ENCODE data around the gene MB21D2. TPM values are rescaled to one million over a fixed set of nuclear protein-coding genes. Genes with fewer than 3 reads are reported as not detected.

MB21D2 gene
- total RNA-seq, 1 experiment from 2014 or later = 2.8 TPM

DNA sequence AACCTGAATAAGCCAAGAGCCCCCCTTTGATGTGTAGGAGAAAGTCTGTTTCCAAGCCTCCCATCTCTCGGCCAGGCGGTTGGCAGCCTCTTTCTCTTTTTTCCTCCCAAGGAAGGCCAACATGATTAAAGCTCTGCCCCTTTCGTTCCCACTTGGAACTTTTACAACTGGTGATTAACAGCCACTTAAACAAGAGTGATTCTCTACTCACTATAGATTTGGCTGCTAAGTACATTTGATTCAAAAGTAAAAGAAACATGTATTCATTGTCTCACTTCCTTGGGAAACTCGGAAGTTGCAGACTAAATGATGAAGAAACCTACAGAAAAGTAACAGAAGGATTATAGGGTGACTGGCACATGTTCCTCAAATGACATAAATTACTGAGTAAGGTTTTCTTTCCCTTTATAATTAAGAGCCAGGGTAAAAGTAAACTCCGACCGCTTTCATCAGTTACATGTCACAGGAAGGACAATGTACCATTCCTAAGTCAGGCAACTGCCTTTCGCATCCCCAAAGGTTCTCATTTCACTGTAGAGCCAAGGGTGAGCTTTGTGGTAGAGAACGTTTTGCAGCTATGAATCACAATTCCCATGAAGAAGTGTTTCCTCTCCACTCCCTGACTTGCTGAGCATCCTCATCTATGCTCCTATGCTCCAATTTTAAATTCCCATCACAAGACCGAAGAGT lies 72.7 kb downstream of the MB21D2 start:
- no peak for ATAC-seq
- ChIA-PET CTCF (no interaction called here), POLR2A (no interaction called here), RAD21 (ENCODE audit: low non-redundant PET in 1 of 2, low total read pairs in 2 of 2, uncharacterized antibody in 2 of 2, unreplicated experiment in 2 of 2) (no interaction called here)
- Histone ChIP-seq H2AFZ (ENCODE audit: low read depth, low read length, poor library complexity, severe bottlenecking) (no peak overlapping the region), H3K4me2 (ENCODE audit: low read length) (no peak overlapping the region), H3K4me3 (replicated peaks in 1 of 2; ENCODE audit: low read depth in 1 of 2, low read length in 2 of 2) (no peak overlapping the region), H4K20me1 (ENCODE audit: insufficient read depth) (no peaks in the 10 kb centered on the region), H3K9ac (ENCODE audit: low read length) (no peak overlapping the region), H3K27ac (ENCODE audit: low read depth, low read length) (no peak overlapping the region), H3K4me1 (ENCODE audit: control insufficient read depth in 1 of 2, insufficient read depth in 2 of 2, low read length in 2 of 2) (peaks cover 0 to 1% of the 10 kb centered on the region in 2 experiments; a peak in 1 of 4 replicates), H3K27me3 (ENCODE audit: insufficient read depth, low read length) (no peaks in the 10 kb centered on the region), H3K36me3 (ENCODE audit: control insufficient read depth in 1 of 2, insufficient read depth in 2 of 2, low read length in 2 of 2) (no peaks in the 10 kb centered on the region), H3K79me2 (ENCODE audit: insufficient read depth, low read length) (no peaks in the 10 kb centered on the region), H3K9me3 (ENCODE audit: control insufficient read depth in 1 of 2, insufficient read depth in 1 of 2, low read depth in 1 of 2, low read length in 2 of 2) (no peaks in the 10 kb centered on the region), H3K9me2 (ENCODE audit: insufficient read depth) (no peaks in the 10 kb centered on the region)
- DNase-seq (ENCODE audit: low read depth, low spot score) = no peak
- no TSS peak for BruUV-seq (replicated peaks)
- intact Hi-C loops (cut with micrococcal nuclease) = no loop called here
- no peak for TF ChIP-seq ZNF274 (IDR thresholded peaks at IDR 0.05; ENCODE audit: low read depth, low read length)
- no peak for TF ChIP-seq SIN3A (IDR thresholded peaks at IDR 0.05; ENCODE audit: low read depth)
- TF ChIP-seq POLR2AphosphoS5 (IDR thresholded peaks at IDR 0.05; ENCODE audit: low read depth, low read length) = no peak
- TF ChIP-seq TCF7L2 (IDR thresholded peaks at IDR 0.05; ENCODE audit: borderline replicate concordance, extremely low read depth, insufficient read depth, insufficient read length) = no peak
- TF ChIP-seq, protein P1, sequence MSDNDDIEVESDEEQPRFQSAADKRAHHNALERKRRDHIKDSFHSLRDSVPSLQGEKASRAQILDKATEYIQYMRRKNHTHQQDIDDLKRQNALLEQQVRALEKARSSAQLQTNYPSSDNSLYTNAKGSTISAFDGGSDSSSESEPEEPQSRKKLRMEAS (IDR thresholded peaks at IDR 0.05) = no peak

DNA sequence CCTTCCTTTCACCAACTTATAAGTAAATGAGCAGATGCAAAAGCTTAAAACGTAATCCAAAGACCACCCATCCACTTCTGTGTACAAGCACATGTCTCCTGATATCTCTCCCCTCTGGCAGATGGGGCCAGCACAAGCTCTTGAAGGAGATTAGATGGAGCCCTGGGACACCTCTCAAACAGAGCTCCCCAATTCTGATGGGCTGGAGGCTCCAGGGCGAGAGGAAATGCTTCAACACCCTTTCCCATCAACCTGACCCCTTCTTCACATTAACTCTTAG lies 73.2 kb downstream of the MB21D2 start:
- DNase-seq (ENCODE audit: low read depth, low spot score) (no peak), ATAC-seq (no peak)
- ChIA-PET RAD21 (ENCODE audit: low non-redundant PET in 1 of 2, low total read pairs in 2 of 2, uncharacterized antibody in 2 of 2, unreplicated experiment in 2 of 2) (no interaction called here), CTCF (no interaction called here), POLR2A (no interaction called here)
- no peaks in the 10 kb centered on the region for H3K9me2 ChIP-seq (ENCODE audit: insufficient read depth)
- H3K4me2 ChIP-seq (ENCODE audit: low read length) = no peak overlapping the region
- H3K36me3 ChIP-seq (ENCODE audit: control insufficient read depth in 1 of 2, insufficient read depth in 2 of 2, low read length in 2 of 2) = no peaks in the 10 kb centered on the region
- H3K4me1 ChIP-seq (ENCODE audit: control insufficient read depth in 1 of 2, insufficient read depth in 2 of 2, low read length in 2 of 2) = no peaks in the 10 kb centered on the region
- no peak overlapping the region for H3K4me3 ChIP-seq (replicated peaks in 1 of 2; ENCODE audit: low read depth in 1 of 2, low read length in 2 of 2)
- H3K27ac ChIP-seq (ENCODE audit: low read depth, low read length) = no peak overlapping the region
- no peaks in the 10 kb centered on the region for H3K79me2 ChIP-seq (ENCODE audit: insufficient read depth, low read length)
- H3K27me3 ChIP-seq (ENCODE audit: insufficient read depth, low read length) = no peaks in the 10 kb centered on the region
- H3K9ac ChIP-seq (ENCODE audit: low read length) = no peak overlapping the region
- intact Hi-C loops (cut with micrococcal nuclease) = no loop called here
- no peak overlapping the region for H2AFZ ChIP-seq (ENCODE audit: low read depth, low read length, poor library complexity, severe bottlenecking)
- no peaks in the 10 kb centered on the region for H3K9me3 ChIP-seq (ENCODE audit: control insufficient read depth in 1 of 2, insufficient read depth in 1 of 2, low read depth in 1 of 2, low read length in 2 of 2)
- H4K20me1 ChIP-seq (ENCODE audit: insufficient read depth) = no peaks in the 10 kb centered on the region
- TF ChIP-seq, protein P2, sequence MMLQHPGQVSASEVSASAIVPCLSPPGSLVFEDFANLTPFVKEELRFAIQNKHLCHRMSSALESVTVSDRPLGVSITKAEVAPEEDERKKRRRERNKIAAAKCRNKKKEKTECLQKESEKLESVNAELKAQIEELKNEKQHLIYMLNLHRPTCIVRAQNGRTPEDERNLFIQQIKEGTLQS (IDR thresholded peaks at IDR 0.05) = no peak
- no peak for TF ChIP-seq JUND (IDR thresholded peaks at IDR 0.05)
- TF ChIP-seq, protein P3, sequence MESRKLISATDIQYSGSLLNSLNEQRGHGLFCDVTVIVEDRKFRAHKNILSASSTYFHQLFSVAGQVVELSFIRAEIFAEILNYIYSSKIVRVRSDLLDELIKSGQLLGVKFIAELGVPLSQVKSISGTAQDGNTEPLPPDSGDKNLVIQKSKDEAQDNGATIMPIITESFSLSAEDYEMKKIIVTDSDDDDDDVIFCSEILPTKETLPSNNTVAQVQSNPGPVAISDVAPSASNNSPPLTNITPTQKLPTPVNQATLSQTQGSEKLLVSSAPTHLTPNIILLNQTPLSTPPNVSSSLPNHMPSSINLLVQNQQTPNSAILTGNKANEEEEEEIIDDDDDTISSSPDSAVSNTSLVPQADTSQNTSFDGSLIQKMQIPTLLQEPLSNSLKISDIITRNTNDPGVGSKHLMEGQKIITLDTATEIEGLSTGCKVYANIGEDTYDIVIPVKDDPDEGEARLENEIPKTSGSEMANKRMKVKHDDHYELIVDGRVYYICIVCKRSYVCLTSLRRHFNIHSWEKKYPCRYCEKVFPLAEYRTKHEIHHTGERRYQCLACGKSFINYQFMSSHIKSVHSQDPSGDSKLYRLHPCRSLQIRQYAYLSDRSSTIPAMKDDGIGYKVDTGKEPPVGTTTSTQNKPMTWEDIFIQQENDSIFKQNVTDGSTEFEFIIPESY (IDR thresholded peaks at IDR 0.05; ENCODE audit: extremely low read depth, insufficient replicate concordance, low read length) = no peak
- TF ChIP-seq, protein P4, sequence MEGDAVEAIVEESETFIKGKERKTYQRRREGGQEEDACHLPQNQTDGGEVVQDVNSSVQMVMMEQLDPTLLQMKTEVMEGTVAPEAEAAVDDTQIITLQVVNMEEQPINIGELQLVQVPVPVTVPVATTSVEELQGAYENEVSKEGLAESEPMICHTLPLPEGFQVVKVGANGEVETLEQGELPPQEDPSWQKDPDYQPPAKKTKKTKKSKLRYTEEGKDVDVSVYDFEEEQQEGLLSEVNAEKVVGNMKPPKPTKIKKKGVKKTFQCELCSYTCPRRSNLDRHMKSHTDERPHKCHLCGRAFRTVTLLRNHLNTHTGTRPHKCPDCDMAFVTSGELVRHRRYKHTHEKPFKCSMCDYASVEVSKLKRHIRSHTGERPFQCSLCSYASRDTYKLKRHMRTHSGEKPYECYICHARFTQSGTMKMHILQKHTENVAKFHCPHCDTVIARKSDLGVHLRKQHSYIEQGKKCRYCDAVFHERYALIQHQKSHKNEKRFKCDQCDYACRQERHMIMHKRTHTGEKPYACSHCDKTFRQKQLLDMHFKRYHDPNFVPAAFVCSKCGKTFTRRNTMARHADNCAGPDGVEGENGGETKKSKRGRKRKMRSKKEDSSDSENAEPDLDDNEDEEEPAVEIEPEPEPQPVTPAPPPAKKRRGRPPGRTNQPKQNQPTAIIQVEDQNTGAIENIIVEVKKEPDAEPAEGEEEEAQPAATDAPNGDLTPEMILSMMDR (IDR thresholded peaks at IDR 0.05 in 2 of 3, conservative IDR thresholded peaks at IDR 0.05 in 1 of 3; ENCODE audit: borderline replicate concordance in 1 of 3, insufficient read depth in 1 of 3, low read depth in 2 of 3, low read length in 2 of 3) = no peak
- no TSS peak for BruUV-seq (replicated peaks)

Data from HCT116 (cell line).